GM18520 (cell line): ENCODE results near the gene RAB28.

ENCODE experiments used
- ATAC-seq: cut with Tn5 transposase; IDR thresholded peaks from one replicate; pipeline ENCODE4 v1.9.1; 2021; ENCODE audit not compliant: unreplicated experiment

Gene RAB28

DNA sequence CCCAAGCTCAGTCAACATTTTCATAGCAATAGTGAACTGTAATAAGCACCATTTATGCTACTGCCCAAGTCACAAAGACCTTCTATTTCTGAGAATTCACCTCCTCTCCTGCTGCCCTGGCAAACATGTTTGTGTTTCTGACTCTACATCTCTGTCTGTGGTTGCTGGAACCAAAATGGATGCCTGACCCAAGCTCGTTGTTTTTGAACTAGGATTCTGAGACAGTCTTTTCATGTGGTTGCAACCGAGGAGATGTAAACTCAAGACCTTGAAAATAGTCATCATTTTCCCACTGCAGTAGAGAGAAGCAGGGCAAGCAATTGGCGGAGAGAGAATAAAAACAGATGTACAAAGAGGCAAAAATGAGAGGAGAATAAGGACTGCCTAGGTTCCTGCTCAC, 160.2 kb downstream of the RAB28 start:
- no peak for ATAC-seq

- no peak for ATAC-seq
These were observed 161.4 kb downstream of the RAB28 start for GRCh38 chr4:13322681-13323101.
